Stimulated activated CD4-positive, alpha-beta T cell treated with anti-CD3 and anti-CD28 coated beads, Interleukin-4, amount 100 ng/mL, for 1 hour (primary cell): ENCODE results near the gene RAD52.
"Not testable (repeated sequence)": the region's sequence is repeated elsewhere in the genome, so short reads cannot be mapped to it uniquely, and the experiment has no call there.

ENCODE experiments used
- DNase-seq: peaks from one replicate; pipeline ENCODE4 v3.0.0-alpha.2; 2020

Gene RAD52

DNA sequence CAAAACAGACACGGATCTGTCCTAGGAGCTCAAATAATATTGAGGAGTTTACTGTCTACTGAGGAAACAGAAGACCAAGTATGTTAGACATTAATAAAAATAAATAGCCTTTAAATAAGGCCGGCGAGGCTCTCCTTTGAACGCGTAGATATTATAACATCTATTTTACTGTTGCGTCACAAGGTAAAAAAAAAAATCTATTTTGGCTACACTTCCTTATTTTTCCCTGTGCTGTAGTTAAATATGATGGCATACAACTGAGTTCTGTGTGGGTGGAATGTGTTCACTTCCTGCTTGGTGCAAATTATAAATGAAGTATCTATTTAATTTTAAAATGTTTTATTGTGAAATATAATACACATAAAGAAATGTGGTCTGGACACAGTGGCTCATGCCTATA, 17.2 kb upstream of the RAD52 start:
- no peak for DNase-seq

GRCh38 chr12:958588-959123, 9.2 kb upstream of the RAD52 start:
- DNase-seq: no peak

DNA sequence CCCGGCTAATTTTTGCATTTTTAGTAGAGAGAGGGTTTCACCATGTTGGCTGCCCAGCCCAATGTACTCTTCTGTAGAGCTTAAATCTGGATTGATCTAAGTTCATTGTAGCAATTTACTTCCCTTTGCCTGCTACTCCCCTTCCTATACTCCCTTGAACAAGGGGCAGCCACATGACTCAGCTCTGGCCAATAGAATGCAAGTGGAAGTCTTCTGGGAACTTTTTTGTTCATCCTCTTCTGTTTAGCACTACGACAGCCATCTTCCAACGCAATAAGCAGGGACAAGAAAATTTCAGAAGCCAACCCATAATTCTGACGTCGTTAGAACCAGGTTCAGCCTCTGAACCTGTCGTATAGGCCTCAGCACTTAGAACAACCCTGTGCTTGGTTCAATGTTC, 6.4 kb upstream of the RAD52 start:
- DNase-seq: no peak

- no peak for DNase-seq
Observed at GRCh38 chr12:954741-955140, 5.2 kb upstream of the RAD52 start.

DNA sequence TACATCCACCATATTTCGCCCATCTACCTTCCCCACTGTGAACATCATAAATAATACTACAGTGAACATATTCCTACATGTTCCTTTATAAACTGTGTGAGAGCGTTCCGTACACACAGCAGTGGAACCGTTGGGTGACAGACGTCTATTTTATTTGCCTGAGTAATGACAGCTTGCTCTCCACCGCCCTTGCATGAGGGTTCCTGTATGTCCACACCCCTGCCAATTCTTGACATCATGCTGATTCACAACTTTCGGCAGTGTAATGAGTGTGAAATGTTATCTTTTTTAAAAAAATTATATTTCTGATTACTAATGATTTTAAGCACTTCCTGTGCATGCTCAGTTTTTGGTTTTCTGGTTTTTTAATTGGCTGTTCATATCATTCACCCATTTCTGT, 4.3 kb upstream of the RAD52 start:
- no peak for DNase-seq

GRCh38 chr12:951176-951575, 1.7 kb upstream of the RAD52 start:
- DNase-seq: no peak

DNA sequence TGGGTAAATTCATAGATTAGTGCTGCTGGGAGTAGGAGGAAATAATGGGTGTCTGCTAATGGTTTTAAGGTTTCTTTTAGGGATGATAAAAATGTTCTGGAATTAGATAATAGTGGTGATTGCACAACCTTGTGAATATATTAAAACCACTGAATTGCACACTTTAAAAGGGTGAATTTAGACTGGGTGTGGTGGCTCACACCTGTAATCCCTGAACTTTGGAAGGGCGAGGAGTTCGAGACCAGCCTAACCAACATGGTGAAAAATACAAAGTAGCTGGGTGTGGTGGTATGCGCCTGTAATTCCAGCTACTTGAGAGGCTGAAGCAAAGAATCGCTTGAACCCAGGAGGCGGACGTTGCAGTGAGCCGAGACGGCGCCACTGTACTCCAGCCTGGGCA, 1.3 kb downstream of the RAD52 start:
- no peak for DNase-seq

DNA sequence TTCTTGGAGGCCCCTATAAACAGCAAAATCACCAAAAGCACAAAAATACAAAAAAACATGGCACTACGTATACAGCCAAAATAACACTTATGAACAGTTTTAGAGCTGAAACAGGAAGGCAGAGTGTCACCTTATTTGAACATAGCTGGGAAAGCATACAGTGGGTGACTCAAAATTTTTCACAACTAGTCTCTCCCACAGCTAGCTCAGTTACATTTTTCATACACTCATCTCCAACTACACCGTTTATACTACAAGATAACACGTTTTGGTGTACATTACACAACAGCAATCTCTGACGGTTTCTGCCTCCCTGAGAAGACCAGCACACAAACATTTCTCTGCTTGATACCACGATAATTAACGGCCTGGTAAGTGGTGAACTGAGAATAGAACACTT, 2.9 kb downstream of the RAD52 start:
- no peak for DNase-seq

DNA sequence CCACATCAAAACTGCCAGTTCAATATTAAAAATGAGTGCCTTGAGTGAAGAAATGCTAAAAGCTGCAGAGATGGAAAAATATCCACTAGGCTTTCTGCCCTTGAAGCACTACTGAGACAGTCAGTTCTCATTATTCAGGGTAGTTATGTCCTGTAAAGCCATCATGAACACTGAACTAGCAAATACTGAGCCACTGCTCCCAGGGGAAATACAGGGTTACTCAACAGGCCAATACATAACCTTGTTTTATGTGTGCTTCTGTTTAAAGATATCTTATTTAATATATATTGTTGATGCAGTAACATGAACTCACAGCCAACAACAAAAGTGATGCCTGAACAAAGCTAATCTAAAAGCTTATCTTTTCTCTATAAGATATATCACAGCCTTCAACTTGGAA, 3.3 kb downstream of the RAD52 start:
- DNase-seq: no peak

DNA sequence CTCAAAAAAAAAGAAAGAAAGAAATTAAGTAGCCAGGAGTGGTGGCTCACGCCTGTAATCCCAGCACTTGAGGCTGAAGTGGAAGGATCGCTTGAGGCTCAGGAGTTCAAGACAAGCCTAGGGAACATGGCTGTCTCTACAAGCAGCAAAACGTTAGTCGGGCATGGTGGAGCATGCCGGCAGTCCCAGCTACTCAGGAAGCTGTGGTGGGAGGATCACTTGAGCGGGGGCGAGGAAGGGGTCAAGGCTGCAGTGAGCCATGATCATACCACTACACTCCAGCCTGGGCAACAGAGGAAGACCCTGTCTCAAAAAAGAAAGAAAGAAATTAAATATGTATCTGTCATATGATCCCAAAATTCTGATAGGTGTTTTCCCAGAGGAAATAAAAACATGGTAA, 5.3 kb downstream of the RAD52 start:
- DNase-seq: no peak

- DNase-seq: no peak
Observed at GRCh38 chr12:943051-943450, 6.4 kb downstream of the RAD52 start.

GRCh38 chr12:938810-939209, 10.7 kb downstream of the RAD52 start:
- DNase-seq: no peak

DNA sequence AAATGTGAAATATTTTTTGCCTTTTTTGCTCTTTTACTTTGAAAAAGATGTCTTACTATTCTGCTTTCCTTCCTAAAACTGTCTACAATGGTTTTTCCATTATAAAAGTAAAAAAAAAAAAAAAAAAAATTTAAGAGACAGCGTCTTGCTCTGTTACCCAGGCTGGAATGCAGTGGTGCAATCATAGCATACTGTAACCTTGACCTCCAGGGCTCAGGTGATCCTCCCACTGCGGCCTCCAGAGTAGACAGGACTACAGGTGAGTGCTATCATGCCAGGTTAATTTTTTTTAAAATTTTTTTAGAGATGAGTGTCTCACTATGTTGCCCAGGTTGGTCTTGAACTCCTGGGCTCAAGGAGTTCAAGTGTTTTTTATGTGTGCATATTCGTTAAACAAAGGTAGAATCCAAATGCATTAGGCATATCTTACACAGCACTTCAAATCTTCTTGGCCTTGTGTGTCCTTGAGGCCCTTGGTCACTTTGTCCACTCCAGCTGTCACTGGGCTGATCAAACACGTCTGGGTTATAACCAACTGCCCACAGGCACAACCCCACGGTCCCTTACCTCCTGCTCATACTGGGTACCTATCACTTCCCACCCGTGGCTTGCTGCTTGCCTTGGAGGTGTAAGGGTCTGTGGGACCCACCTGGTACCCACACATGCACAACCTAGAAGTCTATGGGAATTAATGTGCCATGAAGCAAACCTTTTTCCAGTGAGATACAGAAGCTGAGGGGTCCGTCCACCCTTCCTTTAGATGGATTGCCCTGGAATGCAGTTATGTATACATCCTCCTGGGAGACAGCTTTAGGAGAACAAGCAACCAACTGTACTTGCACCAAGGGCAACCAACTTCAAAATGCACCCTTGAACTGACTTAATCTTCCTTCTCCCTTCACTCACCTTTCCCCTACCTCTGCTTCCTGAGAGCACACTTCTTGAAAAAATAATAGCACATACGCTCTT, 12.8 kb downstream of the RAD52 start:
- DNase-seq: no peak

- not testable (repeated sequence) for DNase-seq
Observed at GRCh38 chr12:935891-936290, 13.6 kb downstream of the RAD52 start.

GRCh38 chr12:931591-931990, 17.9 kb downstream of the RAD52 start:
- DNase-seq: no peak

DNA sequence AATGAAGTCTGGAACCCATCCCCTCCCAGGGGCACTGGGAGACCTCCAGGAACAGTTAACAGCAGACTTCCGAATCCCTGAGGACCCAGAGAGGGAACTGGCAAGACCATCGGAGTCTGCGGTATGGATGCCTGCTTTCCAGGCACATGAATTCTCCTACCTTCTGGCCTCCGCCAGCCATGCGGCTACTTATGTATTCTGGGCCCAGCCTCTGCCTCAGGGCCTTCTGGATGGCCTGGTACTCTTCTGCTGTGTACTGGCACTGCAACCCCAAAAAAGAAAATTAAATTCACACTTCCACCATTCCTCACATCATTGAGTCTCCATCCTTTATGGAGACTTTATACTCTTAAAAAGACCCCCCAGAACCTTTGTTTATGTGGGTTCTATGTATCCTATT, 18.4 kb downstream of the RAD52 start:
- no peak for DNase-seq

DNA sequence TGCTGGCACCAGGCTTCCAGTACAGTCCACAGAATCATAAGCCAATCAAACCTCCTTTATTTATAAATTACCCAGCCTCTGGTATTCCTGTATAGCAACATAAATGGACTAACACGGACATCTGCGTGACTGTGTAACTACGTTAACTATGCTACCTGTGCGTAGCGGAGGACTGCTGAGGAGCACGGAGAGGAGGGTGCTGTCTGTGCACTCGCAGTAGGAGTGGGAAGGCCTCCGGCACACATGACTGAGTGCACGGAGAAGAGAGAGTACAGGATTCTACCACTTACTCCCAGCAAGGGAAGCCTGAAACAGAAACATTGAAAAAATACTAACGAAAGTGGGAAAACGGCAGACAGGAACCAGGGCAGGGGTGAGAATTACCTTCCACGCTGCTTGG, 22.9 kb downstream of the RAD52 start:
- DNase-seq: no peak

DNA sequence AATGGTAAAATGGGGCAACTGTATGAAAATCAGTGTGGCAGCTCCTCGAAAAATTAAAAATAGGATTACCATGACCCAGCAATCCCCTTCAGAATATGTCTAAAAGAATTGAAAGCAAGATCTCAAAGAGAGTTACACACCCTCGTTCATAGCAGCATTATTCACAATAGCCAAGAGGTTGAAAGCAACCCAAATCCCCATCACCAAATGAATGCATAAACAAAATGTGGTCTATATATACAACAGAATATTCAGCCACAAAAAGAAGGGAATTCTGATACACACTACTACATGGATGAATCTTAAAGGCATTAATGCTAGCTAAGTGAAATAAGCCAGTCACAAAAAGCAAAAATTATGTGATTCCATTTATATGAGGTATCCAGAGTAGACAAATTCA, 27.2 kb downstream of the RAD52 start:
- DNase-seq: no peak

DNA sequence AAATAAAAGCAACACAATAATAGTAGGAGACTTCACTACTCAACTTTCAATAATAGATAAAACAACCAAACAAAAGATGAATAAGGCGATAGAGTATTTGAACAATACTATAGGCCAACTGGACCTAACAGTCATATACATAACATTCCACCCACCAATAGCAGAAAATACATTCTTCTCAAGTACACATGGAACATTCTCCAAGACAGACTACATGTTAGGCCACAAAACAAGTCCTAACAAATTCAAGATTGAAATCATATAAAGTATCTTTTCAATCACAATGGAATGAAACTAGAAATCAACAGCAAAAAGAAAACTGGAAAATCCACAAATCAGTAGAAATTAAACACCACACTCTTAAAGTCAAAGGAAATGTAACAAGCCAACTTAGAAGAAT, 28.8 kb downstream of the RAD52 start:
- no peak for DNase-seq

DNA sequence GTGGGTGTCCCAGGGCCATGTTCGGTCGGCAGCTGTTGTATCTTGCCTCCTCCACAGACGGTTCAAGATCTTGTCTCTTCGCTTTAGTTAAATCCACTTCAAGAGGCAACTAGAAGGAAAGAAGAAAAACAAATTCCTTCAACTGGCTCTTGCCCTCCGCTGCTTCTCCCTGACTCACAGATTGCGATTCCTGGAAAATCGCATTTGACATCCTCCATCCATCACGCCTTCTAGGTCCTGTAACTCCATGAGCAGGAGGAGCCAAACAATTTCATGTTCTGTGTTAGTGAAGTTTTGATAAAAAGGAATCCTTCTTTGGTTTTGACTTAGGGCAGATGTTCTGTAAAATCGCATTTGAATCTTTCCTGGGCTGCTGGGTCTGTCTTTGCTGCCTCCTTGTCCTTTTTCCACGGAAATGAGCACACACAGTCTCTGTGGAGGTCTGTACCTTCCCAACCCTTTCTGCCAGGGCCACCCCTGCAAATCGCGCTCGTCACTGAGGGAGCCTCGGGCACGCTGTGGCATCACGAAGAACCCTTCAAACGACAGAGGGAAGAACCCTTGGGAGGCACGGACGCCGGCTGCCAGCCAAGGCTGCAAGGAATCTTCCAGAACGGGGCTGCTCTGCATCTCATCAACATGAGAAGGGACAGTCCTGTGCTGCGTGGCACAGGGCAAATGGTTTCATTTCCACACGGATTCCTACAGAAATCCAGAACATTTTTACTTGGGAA, 32.6 kb downstream of the RAD52 start:
- DNase-seq: no peak

DNA sequence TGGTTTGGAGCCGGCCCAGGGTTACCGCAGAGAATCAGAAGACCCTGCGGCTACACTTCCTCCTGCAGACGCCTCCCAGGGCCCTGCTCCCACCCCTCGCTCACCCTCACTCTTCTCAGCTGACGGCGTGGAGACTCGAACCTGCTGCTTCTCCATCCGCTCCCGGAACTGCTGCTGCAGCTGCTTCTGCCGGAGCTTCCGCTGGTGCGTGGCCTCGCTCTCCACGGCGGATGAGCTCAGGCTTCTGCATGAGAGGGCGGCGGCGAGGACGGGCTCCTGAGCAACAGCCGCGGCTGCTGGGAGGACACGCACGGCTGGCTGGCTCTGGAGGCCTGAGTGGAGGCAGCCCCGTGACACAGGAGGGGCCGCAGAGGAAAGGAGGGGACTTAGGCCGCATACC, 33.3 kb downstream of the RAD52 start:
- no peak for DNase-seq

- DNase-seq: no peak
Observed at GRCh38 chr12:915090-915489, 34.4 kb downstream of the RAD52 start.

DNA sequence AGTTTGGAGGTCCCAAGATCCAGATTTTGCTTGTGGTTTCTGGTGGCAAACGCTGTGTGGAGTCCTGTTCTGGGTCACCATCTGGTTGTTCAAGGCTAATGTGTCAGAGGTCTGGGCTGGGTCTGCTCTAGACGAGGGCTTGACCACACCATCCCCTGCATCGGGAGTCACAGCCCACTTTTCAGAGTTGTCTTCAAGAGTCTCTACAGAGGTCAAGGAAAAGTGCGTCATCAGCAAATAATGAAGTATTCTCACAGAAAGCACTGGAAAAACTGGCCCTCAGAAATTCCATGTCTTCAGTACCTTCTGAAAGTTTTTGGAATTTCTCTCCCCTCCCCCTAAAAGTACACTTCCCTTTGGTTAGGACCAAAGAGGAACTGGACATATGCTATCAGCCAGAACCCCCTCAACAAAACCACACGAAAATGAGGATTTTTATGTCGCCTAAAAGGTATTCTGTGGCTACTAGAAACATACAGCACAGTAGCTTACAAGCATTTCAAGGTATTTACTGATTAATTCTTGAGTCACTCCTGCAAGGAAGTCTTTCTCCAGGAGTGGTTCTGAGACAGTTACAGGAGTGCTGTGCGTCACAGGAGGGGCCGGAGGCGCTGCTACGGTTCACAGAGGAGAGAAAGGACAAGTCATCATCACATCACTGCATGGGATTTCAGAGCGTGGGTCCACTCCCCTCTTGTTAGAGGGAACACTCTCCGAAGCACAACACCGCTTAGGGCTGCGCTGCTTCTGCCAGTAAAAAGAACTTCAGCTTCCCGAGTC, 35.4 kb downstream of the RAD52 start:
- DNase-seq: no peak
